ENCODE data around the gene DCAF8L1.

DCAF8L1 gene

GRCh38 chrX:28010875-28011274, 29.6 kb upstream of the DCAF8L1 start:
- Histone ChIP-seq H2AFZ (ENCODE audit: low read depth, low read length) (no peak overlapping the region), H4K8ac (ENCODE audit: low read length) (no peak overlapping the region), H3K79me1 (replicated peaks; ENCODE audit: low read length, poor library complexity, severe bottlenecking) (no peaks in the 10 kb centered on the region), H3K4me2 (ENCODE audit: low read length, poor library complexity, severe bottlenecking) (no peak overlapping the region), H2BK5ac (ENCODE audit: low read depth, low read length, poor library complexity, severe bottlenecking) (no peak overlapping the region), H2BK15ac (ENCODE audit: low read depth, poor library complexity, severe bottlenecking) (no peak overlapping the region), H3K27ac (ENCODE audit: low read length, poor library complexity, severe bottlenecking) (no peak overlapping the region), H3K18ac (ENCODE audit: low read depth in 1 of 2, low read length in 2 of 2) (no peak overlapping the region), H3K4me3 (ENCODE audit: insufficient read depth in 1 of 2, low read depth in 1 of 2, low read length in 2 of 2) (no peak overlapping the region), H3K4me1 (ENCODE audit: control insufficient read depth, insufficient read depth, low read depth, low read length) (no peaks in the 10 kb centered on the region), H3K4ac (ENCODE audit: low read depth in 1 of 2, low read length in 2 of 2) (no peak overlapping the region), H3K9ac (ENCODE audit: low read length) (no peak overlapping the region), H3K9me3 (ENCODE audit: control insufficient read depth, low read length) (no peaks in the 10 kb centered on the region), H2AK5ac (ENCODE audit: low read length, severe bottlenecking) (no peak overlapping the region), H3K23ac (ENCODE audit: low read length in 2 of 2) (no peak overlapping the region), H2BK120ac (ENCODE audit: low read depth, low read length) (no peak overlapping the region), H4K91ac (ENCODE audit: low read length) (no peak overlapping the region), H3K36me3 (ENCODE audit: control insufficient read depth in 1 of 2, insufficient read depth in 2 of 2, low read depth in 1 of 2, low read length in 2 of 2) (no peaks in the 10 kb centered on the region), H3K27me3 (ENCODE audit: control insufficient read depth in 1 of 2, insufficient read depth in 1 of 2, low read length in 2 of 2) (no peaks in the 10 kb centered on the region), H2BK12ac (ENCODE audit: low read length in 2 of 2) (no peak overlapping the region), H3K14ac (ENCODE audit: low read length in 2 of 2) (no peak overlapping the region)
- WGBS, result 88% methylated on average over 2 of the region's 2 CpGs
- DNase-seq, result no peak

GRCh38 chrX:27998666-27999065, 17.4 kb upstream of the DCAF8L1 start:
- no peak overlapping the region for H3K4me3 ChIP-seq (ENCODE audit: insufficient read depth in 1 of 2, low read depth in 1 of 2, low read length in 2 of 2)
- no peak overlapping the region for H2AFZ ChIP-seq (ENCODE audit: low read depth, low read length)
- no peak for DNase-seq
- no peak overlapping the region for H3K23ac ChIP-seq (ENCODE audit: low read length in 2 of 2)
- peaks cover 0 to 5% of the 10 kb centered on the region in 2 experiments for H3K27me3 ChIP-seq (ENCODE audit: control insufficient read depth in 1 of 2, insufficient read depth in 1 of 2, low read length in 2 of 2)
- no CpG with 5 or more reads among the region's 1 CpG for WGBS
- H3K9ac ChIP-seq (ENCODE audit: low read length), result no peak overlapping the region
- no peak overlapping the region for H3K27ac ChIP-seq (ENCODE audit: low read length, poor library complexity, severe bottlenecking)
- no peak overlapping the region for H3K4me2 ChIP-seq (ENCODE audit: low read length, poor library complexity, severe bottlenecking)
- no peak overlapping the region for H2BK12ac ChIP-seq (ENCODE audit: low read length in 2 of 2)
- no peak overlapping the region for H2BK15ac ChIP-seq (ENCODE audit: low read depth, poor library complexity, severe bottlenecking)
- H3K18ac ChIP-seq (ENCODE audit: low read depth in 1 of 2, low read length in 2 of 2), result no peak overlapping the region
- H2AK5ac ChIP-seq (ENCODE audit: low read length, severe bottlenecking), result no peak overlapping the region
- no peaks in the 10 kb centered on the region for H3K9me3 ChIP-seq (ENCODE audit: control insufficient read depth, low read length)
- no peak overlapping the region for H2BK5ac ChIP-seq (ENCODE audit: low read depth, low read length, poor library complexity, severe bottlenecking)
- H3K4ac ChIP-seq (ENCODE audit: low read depth in 1 of 2, low read length in 2 of 2), result no peak overlapping the region
- H3K14ac ChIP-seq (ENCODE audit: low read length in 2 of 2), result no peak overlapping the region
- H4K91ac ChIP-seq (ENCODE audit: low read length), result no peak overlapping the region
- no peak overlapping the region for H4K8ac ChIP-seq (ENCODE audit: low read length)
- H3K79me1 ChIP-seq (replicated peaks; ENCODE audit: low read length, poor library complexity, severe bottlenecking), result no peaks in the 10 kb centered on the region
- H2BK120ac ChIP-seq (ENCODE audit: low read depth, low read length), result no peak overlapping the region
- H3K36me3 ChIP-seq (ENCODE audit: control insufficient read depth in 1 of 2, insufficient read depth in 2 of 2, low read depth in 1 of 2, low read length in 2 of 2), result no peaks in the 10 kb centered on the region
- no peaks in the 10 kb centered on the region for H3K4me1 ChIP-seq (ENCODE audit: control insufficient read depth, insufficient read depth, low read depth, low read length)

DNA sequence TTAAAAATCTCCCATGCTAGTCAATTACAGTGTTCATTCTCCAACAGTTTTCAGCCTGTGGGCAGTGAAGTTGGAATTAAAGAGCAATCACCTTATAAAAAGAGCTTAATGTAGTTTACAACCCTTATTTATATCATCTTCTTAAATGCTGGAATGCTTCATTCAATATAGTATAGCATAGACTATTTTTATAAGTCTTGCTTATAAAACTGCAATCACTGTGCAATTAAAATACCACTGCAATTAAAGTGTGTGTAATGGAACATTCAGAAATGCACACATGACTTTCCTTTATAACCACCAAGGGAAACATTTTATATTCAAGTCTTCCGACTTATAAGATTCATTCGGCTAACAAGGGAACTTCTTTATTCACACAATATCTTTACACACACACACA, 16.4 kb upstream of the DCAF8L1 start:
- H3K14ac ChIP-seq (ENCODE audit: low read length in 2 of 2), result no peak overlapping the region
- no peak for DNase-seq
- H4K91ac ChIP-seq (ENCODE audit: low read length), result no peak overlapping the region
- no peak overlapping the region for H3K9ac ChIP-seq (ENCODE audit: low read length)
- H3K23ac ChIP-seq (ENCODE audit: low read length in 2 of 2), result no peak overlapping the region
- H2BK120ac ChIP-seq (ENCODE audit: low read depth, low read length), result no peak overlapping the region
- H3K4me1 ChIP-seq (ENCODE audit: control insufficient read depth, insufficient read depth, low read depth, low read length), result no peaks in the 10 kb centered on the region
- no peak overlapping the region for H3K4ac ChIP-seq (ENCODE audit: low read depth in 1 of 2, low read length in 2 of 2)
- peaks cover 0 to 5% of the 10 kb centered on the region in 2 experiments for H3K27me3 ChIP-seq (ENCODE audit: control insufficient read depth in 1 of 2, insufficient read depth in 1 of 2, low read length in 2 of 2)
- H2BK5ac ChIP-seq (ENCODE audit: low read depth, low read length, poor library complexity, severe bottlenecking), result no peak overlapping the region
- no peak overlapping the region for H2BK12ac ChIP-seq (ENCODE audit: low read length in 2 of 2)
- no peaks in the 10 kb centered on the region for H3K36me3 ChIP-seq (ENCODE audit: control insufficient read depth in 1 of 2, insufficient read depth in 2 of 2, low read depth in 1 of 2, low read length in 2 of 2)
- H3K4me2 ChIP-seq (ENCODE audit: low read length, poor library complexity, severe bottlenecking), result no peak overlapping the region
- no peak overlapping the region for H2BK15ac ChIP-seq (ENCODE audit: low read depth, poor library complexity, severe bottlenecking)
- H3K9me3 ChIP-seq (ENCODE audit: control insufficient read depth, low read length), result no peaks in the 10 kb centered on the region
- no peak overlapping the region for H2AFZ ChIP-seq (ENCODE audit: low read depth, low read length)
- no peak overlapping the region for H3K18ac ChIP-seq (ENCODE audit: low read depth in 1 of 2, low read length in 2 of 2)
- no peaks in the 10 kb centered on the region for H3K79me1 ChIP-seq (replicated peaks; ENCODE audit: low read length, poor library complexity, severe bottlenecking)
- no peak overlapping the region for H3K27ac ChIP-seq (ENCODE audit: low read length, poor library complexity, severe bottlenecking)
- no peak overlapping the region for H3K4me3 ChIP-seq (ENCODE audit: insufficient read depth in 1 of 2, low read depth in 1 of 2, low read length in 2 of 2)
- no CpG with 5 or more reads among the region's 2 CpGs for WGBS
- no peak overlapping the region for H4K8ac ChIP-seq (ENCODE audit: low read length)
- H2AK5ac ChIP-seq (ENCODE audit: low read length, severe bottlenecking), result no peak overlapping the region

DNA sequence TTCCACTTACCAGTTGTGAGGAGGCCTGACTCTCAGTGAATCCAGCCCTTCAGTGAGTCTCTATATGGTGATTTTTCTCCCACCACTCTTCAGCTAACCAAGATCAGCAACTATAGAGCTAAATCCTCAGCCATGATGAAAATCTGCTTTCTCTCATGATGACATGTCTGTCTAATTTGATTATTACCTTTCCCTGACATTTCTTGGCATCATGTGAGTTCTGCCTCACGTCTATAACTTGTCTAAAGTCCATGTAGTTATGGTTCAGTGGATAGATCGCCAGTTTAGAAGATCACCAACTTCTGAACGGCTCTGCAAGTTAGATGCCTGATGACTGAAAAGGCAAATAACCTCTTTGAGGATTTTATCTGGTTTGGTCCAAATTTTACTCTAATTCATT, 14.9 kb upstream of the DCAF8L1 start:
- Histone ChIP-seq H2AFZ (ENCODE audit: low read depth, low read length) (no peak overlapping the region), H3K27ac (ENCODE audit: low read length, poor library complexity, severe bottlenecking) (no peak overlapping the region), H3K18ac (ENCODE audit: low read depth in 1 of 2, low read length in 2 of 2) (no peak overlapping the region), H3K9me3 (ENCODE audit: control insufficient read depth, low read length) (no peaks in the 10 kb centered on the region), H2BK5ac (ENCODE audit: low read depth, low read length, poor library complexity, severe bottlenecking) (no peak overlapping the region), H2AK5ac (ENCODE audit: low read length, severe bottlenecking) (no peak overlapping the region), H3K9ac (ENCODE audit: low read length) (no peak overlapping the region), H3K36me3 (ENCODE audit: control insufficient read depth in 1 of 2, insufficient read depth in 2 of 2, low read depth in 1 of 2, low read length in 2 of 2) (no peaks in the 10 kb centered on the region), H4K91ac (ENCODE audit: low read length) (no peak overlapping the region), H3K23ac (ENCODE audit: low read length in 2 of 2) (no peak overlapping the region), H2BK12ac (ENCODE audit: low read length in 2 of 2) (no peak overlapping the region), H3K14ac (ENCODE audit: low read length in 2 of 2) (no peak overlapping the region), H3K4ac (ENCODE audit: low read depth in 1 of 2, low read length in 2 of 2) (no peak overlapping the region), H2BK120ac (ENCODE audit: low read depth, low read length) (no peak overlapping the region), H2BK15ac (ENCODE audit: low read depth, poor library complexity, severe bottlenecking) (no peak overlapping the region), H3K4me3 (ENCODE audit: insufficient read depth in 1 of 2, low read depth in 1 of 2, low read length in 2 of 2) (no peak overlapping the region), H3K4me1 (ENCODE audit: control insufficient read depth, insufficient read depth, low read depth, low read length) (no peaks in the 10 kb centered on the region), H3K4me2 (ENCODE audit: low read length, poor library complexity, severe bottlenecking) (no peak overlapping the region), H3K79me1 (replicated peaks; ENCODE audit: low read length, poor library complexity, severe bottlenecking) (no peaks in the 10 kb centered on the region), H4K8ac (ENCODE audit: low read length) (no peak overlapping the region), H3K27me3 (ENCODE audit: control insufficient read depth in 1 of 2, insufficient read depth in 1 of 2, low read length in 2 of 2) (peaks cover 0 to 5% of the 10 kb centered on the region in 2 experiments)
- 55% methylated on average over 3 of the region's 3 CpGs for WGBS
- no peak for DNase-seq

Data from mesenchymal stem cell (in vitro differentiated cells and primary cell).